Renal pelvis (tissue), 12 donors: ENCODE data around the gene CLDN12. TPM values are rescaled to one million over a fixed set of nuclear protein-coding genes. Genes with fewer than 3 reads are reported as not detected.
A peak's percentile ranks its signal among the peaks of the same experiment; 100 is the strongest.

ENCODE experiments used
- DNase-seq: peaks from one replicate; pipeline ENCODE4 v3.0.0-alpha.2; 2013
- long read RNA-seq, 16 experiments: transcript quantifications; one replicate each; lab custom pipeline, GENCODE V29; 2026
- polyA plus RNA-seq, 3 donors: library from polyadenylated mRNA; unstranded; fragments of 120-200 nt; gene quantifications; one replicate each; pipeline ENCODE4 v1.2.1, GENCODE V29; 2013; ENCODE audit not compliant: insufficient read length in 3 of 3

Gene CLDN12
- 10 to 100 TPM; 39.7 to 56.7 (median 56.1) TPM for polyA plus RNA-seq
- long read RNA-seq, donor 1, transcript CLDN12-201 (3 exons, 3,565 nt): major isoform, 6 of 8 reads
- long read RNA-seq, donor 1, partial matches to known transcripts: 0 of 8 reads
- long read RNA-seq, donor 1, other reads (novel, unspliced or antisense): 0 of 8 reads
- long read RNA-seq, donor 2, transcript CLDN12-201 (3 exons, 3,565 nt): major isoform, 18 of 35 reads
- long read RNA-seq, donor 2, partial matches to known transcripts: 11 of 35 reads
- long read RNA-seq, donor 2, other reads (novel, unspliced or antisense): 0 of 35 reads
- long read RNA-seq, donor 3, transcript CLDN12-201 (3 exons, 3,565 nt): major isoform, 14 of 18 reads
- long read RNA-seq, donor 3, partial matches to known transcripts: 0 of 18 reads
- long read RNA-seq, donor 3, other reads (novel, unspliced or antisense): 0 of 18 reads
- long read RNA-seq, donor 4, transcript CLDN12-201 (3 exons, 3,565 nt): major isoform, 8 of 11 reads
- long read RNA-seq, donor 4, partial matches to known transcripts: 0 of 11 reads
- long read RNA-seq, donor 4, other reads (novel, unspliced or antisense): 0 of 11 reads
- long read RNA-seq, donor 5, transcript CLDN12-201 (3 exons, 3,565 nt): major isoform, 5 of 8 reads
- long read RNA-seq, donor 5, partial matches to known transcripts: 0 of 8 reads
- long read RNA-seq, donor 5, other reads (novel, unspliced or antisense): 0 of 8 reads
- long read RNA-seq, donor 6, transcript CLDN12-201 (3 exons, 3,565 nt): major isoform, 13 of 25 reads
- long read RNA-seq, donor 6, partial matches to known transcripts: 6 of 25 reads
- long read RNA-seq, donor 6, other reads (novel, unspliced or antisense): 0 of 25 reads
- long read RNA-seq, donor 7, transcript CLDN12-201 (3 exons, 3,565 nt): major isoform, 12 of 18 reads
- long read RNA-seq, donor 7, partial matches to known transcripts: 0 of 18 reads
- long read RNA-seq, donor 7, other reads (novel, unspliced or antisense): 0 of 18 reads
- long read RNA-seq, donor 8, transcript CLDN12-201 (3 exons, 3,565 nt): major isoform, 6 of 7 reads
- long read RNA-seq, donor 8, partial matches to known transcripts: 0 of 7 reads
- long read RNA-seq, donor 8, other reads (novel, unspliced or antisense): 0 of 7 reads
- long read RNA-seq, donor 9, transcript CLDN12-201 (3 exons, 3,565 nt): major isoform, 20 of 21 reads
- long read RNA-seq, donor 9, partial matches to known transcripts: 0 of 21 reads
- long read RNA-seq, donor 9, other reads (novel, unspliced or antisense): 0 of 21 reads
- long read RNA-seq, donor 10, transcript CLDN12-201 (3 exons, 3,565 nt): major isoform, 20 of 47 reads
- long read RNA-seq, donor 10, partial matches to known transcripts: 20 of 47 reads
- long read RNA-seq, donor 10, other reads (novel, unspliced or antisense): 0 of 47 reads
- long read RNA-seq, donor 11, transcript CLDN12-201 (3 exons, 3,565 nt): major isoform, 6 of 16 reads
- long read RNA-seq, donor 11, partial matches to known transcripts: 8 of 16 reads
- long read RNA-seq, donor 11, other reads (novel, unspliced or antisense): 0 of 16 reads
- long read RNA-seq, donor 12, transcript CLDN12-212 (2 exons, 674 nt): minor isoform, 8 of 61 reads
- long read RNA-seq, donor 12, transcript CLDN12-201 (3 exons, 3,565 nt): major isoform, 25 of 61 reads
- long read RNA-seq, donor 12, partial matches to known transcripts: 22 of 61 reads
- long read RNA-seq, donor 12, other reads (novel, unspliced or antisense): 0 of 61 reads
- long read RNA-seq, donor 13, transcript CLDN12-201 (3 exons, 3,565 nt): major isoform, 7 of 11 reads
- long read RNA-seq, donor 13, partial matches to known transcripts: 0 of 11 reads
- long read RNA-seq, donor 13, other reads (novel, unspliced or antisense): 0 of 11 reads
- long read RNA-seq, donor 14, transcript CLDN12-201 (3 exons, 3,565 nt): major isoform, 19 of 45 reads
- long read RNA-seq, donor 14, partial matches to known transcripts: 23 of 45 reads
- long read RNA-seq, donor 14, other reads (novel, unspliced or antisense): 0 of 45 reads
- long read RNA-seq, donor 15, transcript CLDN12-201 (3 exons, 3,565 nt): major isoform, 17 of 29 reads
- long read RNA-seq, donor 15, partial matches to known transcripts: 9 of 29 reads
- long read RNA-seq, donor 15, other reads (novel, unspliced or antisense): 0 of 29 reads
- long read RNA-seq, donor 16, transcript CLDN12-201 (3 exons, 3,565 nt): major isoform, 18 of 22 reads
- long read RNA-seq, donor 16, partial matches to known transcripts: 0 of 22 reads
- long read RNA-seq, donor 16, other reads (novel, unspliced or antisense): 0 of 22 reads

GRCh38 chr7:90403174-90404113, at the start of gene CLDN12:
Gene CLDN12, plus strand, starts transcription at chr7:90403461. Its CDS starts 9,216 bp downstream, at chr7:90412677.
- DNase-seq: peak; percentile 88

- no peak for DNase-seq
Measured at GRCh38 chr7:90383422-90383821, 19.8 kb upstream of the CLDN12 start.

DNA sequence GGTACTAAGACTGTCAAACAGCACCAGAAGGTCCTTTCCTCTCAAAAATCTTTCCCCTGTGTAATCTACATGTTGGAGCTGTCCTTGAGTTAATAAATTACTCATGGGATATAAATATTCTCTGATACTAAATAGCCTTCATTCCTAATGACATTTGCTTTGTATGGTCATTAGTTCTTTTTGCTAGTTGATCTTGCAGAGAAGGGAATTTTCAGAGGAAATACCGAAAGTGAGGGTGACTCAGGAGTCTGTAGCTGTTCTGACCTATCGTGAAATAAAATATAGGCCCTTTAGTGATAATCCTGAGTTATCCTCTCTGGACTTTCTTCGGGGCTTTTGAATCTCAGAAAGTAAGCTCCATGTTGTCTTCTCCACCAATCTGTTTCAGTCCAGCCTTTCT, 19.4 kb upstream of the CLDN12 start:
- DNase-seq: no peak

DNA sequence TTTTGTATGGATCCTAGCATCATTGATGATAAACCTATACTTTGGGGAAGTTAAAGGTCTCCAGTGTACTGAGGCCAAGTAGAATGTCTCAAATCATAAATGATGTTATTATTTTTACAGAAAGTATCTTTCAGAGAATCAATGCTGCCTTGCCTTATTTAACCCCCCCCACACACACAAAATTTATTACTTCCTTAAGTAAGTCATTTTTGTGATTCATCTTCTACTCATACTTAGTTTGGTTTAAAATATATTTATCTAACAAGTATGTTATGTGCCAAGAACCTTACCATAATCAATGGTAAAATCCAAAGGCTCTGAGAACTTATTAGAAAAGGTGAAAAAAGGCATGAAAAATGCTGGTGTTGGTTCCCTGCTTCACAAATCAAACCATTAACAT, 18.8 kb upstream of the CLDN12 start:
- DNase-seq: no peak

DNA sequence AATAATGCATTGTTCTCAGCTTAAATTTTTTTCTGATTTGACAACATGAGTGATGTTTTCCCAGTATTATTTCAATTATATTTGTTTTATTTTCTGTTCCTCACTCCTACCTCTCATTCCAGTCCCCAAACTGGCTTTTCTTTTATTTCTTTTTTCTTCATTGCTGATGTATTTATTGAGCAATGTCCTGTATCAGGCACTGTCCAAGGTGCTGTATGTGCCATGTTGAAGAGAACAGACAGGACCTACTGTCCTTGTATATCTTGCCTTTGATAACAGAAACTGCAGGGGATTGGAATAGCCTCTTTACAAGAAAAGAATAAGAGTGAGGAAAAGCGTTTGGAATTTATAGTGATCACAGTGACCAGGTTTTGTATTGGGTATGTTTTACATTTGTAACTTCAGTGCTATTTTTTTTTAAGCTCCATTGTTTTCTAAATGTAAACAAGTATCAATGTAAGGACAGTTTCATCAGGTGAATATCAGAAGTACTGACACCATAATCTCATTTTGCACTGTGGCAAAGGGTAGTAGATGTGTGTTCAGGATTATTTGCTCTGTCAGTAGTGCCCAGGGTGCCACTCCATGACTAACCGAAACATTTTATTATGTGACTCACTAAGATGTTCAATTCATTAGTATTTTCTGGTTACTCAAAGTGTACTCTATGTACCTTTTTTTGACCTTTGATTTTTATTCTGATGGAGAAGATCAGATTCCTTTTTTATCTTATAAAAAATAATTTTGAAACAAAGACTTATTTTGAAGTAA, 15.6 kb upstream of the CLDN12 start:
- DNase-seq: no peak

- no peak for DNase-seq
Measured at GRCh38 chr7:90390926-90391325, 12.3 kb upstream of the CLDN12 start.

DNA sequence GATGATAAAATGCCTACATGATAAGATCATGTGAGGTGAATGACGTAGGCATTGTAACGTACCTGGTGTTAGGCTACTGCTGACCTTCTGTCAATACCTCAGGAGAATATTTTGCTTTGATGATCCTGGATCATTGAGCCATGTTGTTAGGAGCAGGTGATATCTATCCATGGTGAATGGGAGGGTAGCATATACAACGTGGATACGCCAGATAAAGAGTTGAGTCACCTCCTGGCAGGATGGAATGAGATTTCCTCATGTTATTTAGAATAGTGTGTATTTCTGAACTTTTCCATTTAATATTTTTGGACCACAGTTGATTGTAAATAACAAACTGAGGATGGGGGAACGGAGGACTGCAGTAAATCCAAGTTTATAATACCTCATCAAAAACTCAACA, 11.8 kb upstream of the CLDN12 start:
- DNase-seq: no peak

DNA sequence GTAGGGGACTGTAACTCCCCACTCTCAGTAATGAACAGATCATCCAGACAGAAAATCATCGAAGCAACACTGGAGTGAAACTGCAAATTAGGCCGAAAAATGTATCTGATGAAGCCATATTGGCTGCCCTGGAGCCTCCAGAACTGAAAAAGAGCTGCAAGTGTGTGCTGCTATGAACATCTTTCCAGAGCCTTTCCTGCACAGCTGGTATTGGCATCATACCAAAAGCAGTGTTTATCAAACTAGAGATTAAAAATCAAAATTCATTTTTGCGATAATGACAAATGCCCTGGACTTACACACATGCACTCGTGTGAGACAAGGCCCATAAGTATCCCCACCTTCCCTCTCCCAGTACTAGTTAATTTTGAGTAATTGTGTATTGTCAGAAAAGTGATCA, 6.8 kb upstream of the CLDN12 start:
- DNase-seq: no peak

GRCh38 chr7:90401989-90402388, 1.3 kb upstream of the CLDN12 start:
- peak; percentile 8 for DNase-seq

DNA sequence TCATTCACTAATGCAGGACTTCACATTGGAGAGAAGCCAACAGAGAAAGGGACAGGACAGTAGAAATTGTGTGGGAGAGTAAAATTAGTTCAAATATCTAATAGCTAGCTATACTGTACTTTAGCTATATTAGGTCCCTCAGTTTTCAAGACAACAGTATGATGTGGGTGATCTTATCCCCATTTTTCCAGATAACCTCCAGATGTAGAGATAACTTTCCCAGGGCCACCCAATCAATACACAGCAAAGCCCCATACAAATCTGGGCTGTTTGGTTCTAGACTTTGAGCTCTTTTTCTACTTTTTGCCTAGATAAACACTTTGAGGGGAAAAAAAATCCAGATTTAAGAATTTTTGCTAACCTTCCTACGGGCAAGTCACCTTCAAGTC, 482 bp upstream of the CLDN12 start:
- DNase-seq: no peak

DNA sequence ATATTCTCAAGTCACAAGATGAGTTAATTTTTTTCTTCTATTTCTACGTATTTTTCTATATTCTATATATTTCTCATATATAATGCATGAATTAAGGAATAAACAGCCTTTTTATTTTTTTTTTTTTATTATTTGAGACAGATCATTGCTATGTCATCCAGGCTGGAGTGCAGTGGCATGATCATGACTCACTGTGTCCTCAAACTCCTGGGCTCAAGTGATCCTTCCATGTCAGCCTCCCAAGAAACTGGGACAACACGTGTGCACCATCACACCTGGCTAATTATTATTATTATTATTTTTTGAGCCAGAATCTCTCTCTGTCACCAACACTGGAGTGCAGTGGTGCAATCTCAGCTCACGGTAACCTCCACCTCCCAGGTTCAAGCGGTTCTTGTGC, 1.5 kb downstream of the CLDN12 start:
- no peak for DNase-seq

- no peak for DNase-seq
Measured at GRCh38 chr7:90407484-90407821, 4.2 kb downstream of the CLDN12 start.

- no peak for DNase-seq
Measured at GRCh38 chr7:90408142-90408541, 4.9 kb downstream of the CLDN12 start.

DNA sequence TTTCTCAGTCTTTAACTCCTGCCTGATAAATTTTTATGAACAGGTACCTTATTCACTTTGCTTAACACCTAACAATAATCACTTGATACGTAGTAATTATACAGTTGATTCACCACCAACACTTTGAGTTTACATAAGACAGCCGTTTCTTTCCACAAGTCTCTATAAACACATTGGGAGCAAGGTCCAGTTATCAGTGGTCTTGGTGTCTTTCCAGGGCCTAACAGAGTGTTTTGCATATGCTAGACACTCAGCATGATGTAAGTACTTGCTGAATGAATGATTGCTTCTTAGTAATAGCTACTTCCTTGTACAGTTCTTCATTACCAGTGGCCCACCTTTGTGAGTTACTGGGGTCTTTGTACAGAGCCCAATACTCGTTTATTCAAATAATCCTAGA, 6.4 kb downstream of the CLDN12 start:
- DNase-seq: no peak

GRCh38 chr7:90411510-90411909, 8.2 kb downstream of the CLDN12 start:
- no peak for DNase-seq

GRCh38 chr7:90412458-90413184, 9.4 kb downstream of the CLDN12 start:
- no peak for DNase-seq

DNA sequence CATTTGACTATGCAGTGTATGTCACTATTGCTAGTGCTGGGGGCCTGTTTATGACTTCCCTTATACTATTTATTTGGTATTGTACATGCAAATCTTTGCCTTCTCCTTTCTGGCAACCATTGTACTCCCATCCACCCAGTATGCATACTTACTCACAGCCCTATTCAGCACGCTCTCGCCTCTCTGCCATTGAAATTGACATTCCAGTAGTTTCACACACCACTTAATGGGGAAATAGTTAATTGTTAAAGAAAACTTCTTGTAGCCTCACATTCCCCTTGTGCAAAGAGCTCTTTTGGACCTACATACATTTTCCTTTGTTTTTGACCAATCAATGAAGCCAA, 9.9 kb downstream of the CLDN12 start:
- DNase-seq: no peak
